Keratinocyte (primary cell): ENCODE results near the gene SRPK2.
"Not testable (repeated sequence)": the region's sequence is repeated elsewhere in the genome, so short reads cannot be mapped to it uniquely, and the experiment has no call there.

ENCODE experiments used
- CTCF ChIP-seq, 3 experiments: IDR thresholded peaks in 1 of 3; conservative IDR thresholded peaks in 1 of 3; optimal IDR thresholded peaks in 1 of 3; 2 replicates in 2 of 3; 3 replicates in 1 of 3; pipeline versions ENCODE3 to v1.5.1; 2011; ENCODE audit warnings: low read length in 3 of 3, mild to moderate bottlenecking in 3 of 3, moderate library complexity in 2 of 3, control low read depth in 1 of 3, inconsistent platforms in 1 of 3; ENCODE audit not compliant: insufficient read depth in 2 of 3; ENCODE audit errors: extremely low read depth in 1 of 3
- EZH2 ChIP-seq: IDR thresholded peaks from one replicate; pipeline ENCODE4 v1.6.1; 2012; ENCODE audit warnings: inconsistent platforms, mild to moderate bottlenecking, low read length, moderate library complexity

- TF ChIP-seq CTCF (optimal IDR thresholded peaks at IDR 0.05 in 1 of 3, IDR thresholded peaks at IDR 0.05 in 1 of 3, conservative IDR thresholded peaks at IDR 0.05 in 1 of 3; ENCODE audit: extremely low read depth in 1 of 3, insufficient read depth in 2 of 3, low read length in 3 of 3); EZH2: not testable (repeated sequence)
Observed at GRCh38 chr7:105260201-105260871, 128.4 kb downstream of the SRPK2 start.
